Right renal pelvis (tissue), 4 donors: ENCODE results near the gene WNK2. TPM values are rescaled to one million over a fixed set of nuclear protein-coding genes. Genes with fewer than 3 reads are reported as not detected.
"Not testable (repeated sequence)": the region's sequence is repeated elsewhere in the genome, so short reads cannot be mapped to it uniquely, and the experiment has no call there.

Experiments
- DNase-seq, 4 donors: peaks; one replicate each; pipeline ENCODE4 v3.0.0-alpha.2; 2013; ENCODE audit warnings: low read depth in 4 of 4, low spot score in 3 of 4, missing footprints in 1 of 4
- polyA plus RNA-seq, 4 donors: library from polyadenylated mRNA; unstranded; fragments of 120-200 nt; gene quantifications; one replicate each; pipeline ENCODE4 v1.2.1, GENCODE V29; 2013; ENCODE audit not compliant: insufficient read length in 4 of 4

Gene WNK2
- 10 to 100 TPM; 13.2 to 23.8 (median 19.6) TPM for polyA plus RNA-seq

- DNase-seq = no peak
These were observed at the start of gene WNK2 for GRCh38 chr9:93183663-93184431. Gene WNK2 (plus strand): TSS chr9:93184139. CDS start chr9:93184930, 791 bp downstream.

- no peak for DNase-seq
These were observed 49.0 kb upstream of the WNK2 start for GRCh38 chr9:93134740-93135444.

- DNase-seq = no peak
These were observed 47.9 kb upstream of the WNK2 start for GRCh38 chr9:93136011-93136440.

GRCh38 chr9:93137362-93137761, 46.6 kb upstream of the WNK2 start:
- no peak for DNase-seq

- DNase-seq = no peak
These were observed 45.7 kb upstream of the WNK2 start for GRCh38 chr9:93138171-93138764.

GRCh38 chr9:93139365-93140182, 44.4 kb upstream of the WNK2 start:
- no peak for DNase-seq

GRCh38 chr9:93141771-93142483, 42.0 kb upstream of the WNK2 start:
- no peak for DNase-seq

- no peak for DNase-seq
These were observed 40.0 kb upstream of the WNK2 start for GRCh38 chr9:93143830-93144530.

GRCh38 chr9:93146696-93147095, 37.2 kb upstream of the WNK2 start:
- DNase-seq = not testable (repeated sequence)

GRCh38 chr9:93147632-93148031, 36.3 kb upstream of the WNK2 start:
- no peak for DNase-seq

GRCh38 chr9:93148721-93149120, 35.2 kb upstream of the WNK2 start:
- DNase-seq = no peak

- DNase-seq = no peak
These were observed 34.6 kb upstream of the WNK2 start for GRCh38 chr9:93149361-93149760.

GRCh38 chr9:93151097-93151784, 32.7 kb upstream of the WNK2 start:
- no peak for DNase-seq

GRCh38 chr9:93154293-93154903, 29.5 kb upstream of the WNK2 start:
- DNase-seq = no peak

- DNase-seq = no peak
These were observed 28.0 kb upstream of the WNK2 start for GRCh38 chr9:93155716-93156474.

GRCh38 chr9:93156475-93157008, 27.4 kb upstream of the WNK2 start:
- no peak for DNase-seq
